Measurements from ENCODE around the gene GAPDHS. TPM values are rescaled to one million over a fixed set of nuclear protein-coding genes. Genes with fewer than 3 reads are reported as not detected.

GAPDHS gene
- total RNA-seq, 6 experiments from 2014 or later = not detected

DNA sequence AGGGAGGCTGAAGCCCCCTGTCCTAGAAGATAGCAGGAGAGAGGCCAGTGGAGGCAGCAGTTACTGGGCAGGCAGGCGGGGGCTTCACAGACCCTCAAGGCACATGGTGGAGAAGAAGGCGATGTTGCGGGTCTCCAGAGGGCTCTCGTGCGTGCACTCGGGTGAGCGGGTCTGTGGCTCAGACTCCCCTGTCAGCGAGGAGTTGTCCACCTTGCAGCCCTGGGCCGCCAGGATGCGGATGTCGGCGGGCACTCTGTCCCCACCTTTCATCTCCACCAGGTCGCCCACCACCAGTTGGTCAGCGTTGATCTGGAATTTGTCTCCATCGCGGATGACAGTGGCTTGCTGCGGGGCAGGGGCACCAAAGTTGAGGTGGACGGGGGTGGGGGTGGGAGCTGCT, 27.0 kb downstream of the GAPDHS start:
- peaks cover 47% of the 10 kb centered on the region for H3K27me3 Mint-ChIP-seq (ENCODE audit: insufficient read depth)
- no peak overlapping the region for H3K27ac Mint-ChIP-seq
- TF ChIP-seq, protein P1, sequence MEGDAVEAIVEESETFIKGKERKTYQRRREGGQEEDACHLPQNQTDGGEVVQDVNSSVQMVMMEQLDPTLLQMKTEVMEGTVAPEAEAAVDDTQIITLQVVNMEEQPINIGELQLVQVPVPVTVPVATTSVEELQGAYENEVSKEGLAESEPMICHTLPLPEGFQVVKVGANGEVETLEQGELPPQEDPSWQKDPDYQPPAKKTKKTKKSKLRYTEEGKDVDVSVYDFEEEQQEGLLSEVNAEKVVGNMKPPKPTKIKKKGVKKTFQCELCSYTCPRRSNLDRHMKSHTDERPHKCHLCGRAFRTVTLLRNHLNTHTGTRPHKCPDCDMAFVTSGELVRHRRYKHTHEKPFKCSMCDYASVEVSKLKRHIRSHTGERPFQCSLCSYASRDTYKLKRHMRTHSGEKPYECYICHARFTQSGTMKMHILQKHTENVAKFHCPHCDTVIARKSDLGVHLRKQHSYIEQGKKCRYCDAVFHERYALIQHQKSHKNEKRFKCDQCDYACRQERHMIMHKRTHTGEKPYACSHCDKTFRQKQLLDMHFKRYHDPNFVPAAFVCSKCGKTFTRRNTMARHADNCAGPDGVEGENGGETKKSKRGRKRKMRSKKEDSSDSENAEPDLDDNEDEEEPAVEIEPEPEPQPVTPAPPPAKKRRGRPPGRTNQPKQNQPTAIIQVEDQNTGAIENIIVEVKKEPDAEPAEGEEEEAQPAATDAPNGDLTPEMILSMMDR (IDR thresholded peaks at IDR 0.05) = no peak
- H3K4me1 Mint-ChIP-seq (ENCODE audit: low read depth) = no peaks in the 10 kb centered on the region
- no peaks in the 10 kb centered on the region for H3K9me3 Mint-ChIP-seq
- H3K4me3 Mint-ChIP-seq = no peak overlapping the region
- DNase-seq = no peak
- H3K36me3 Mint-ChIP-seq (ENCODE audit: low read depth) = no peaks in the 10 kb centered on the region

DNA sequence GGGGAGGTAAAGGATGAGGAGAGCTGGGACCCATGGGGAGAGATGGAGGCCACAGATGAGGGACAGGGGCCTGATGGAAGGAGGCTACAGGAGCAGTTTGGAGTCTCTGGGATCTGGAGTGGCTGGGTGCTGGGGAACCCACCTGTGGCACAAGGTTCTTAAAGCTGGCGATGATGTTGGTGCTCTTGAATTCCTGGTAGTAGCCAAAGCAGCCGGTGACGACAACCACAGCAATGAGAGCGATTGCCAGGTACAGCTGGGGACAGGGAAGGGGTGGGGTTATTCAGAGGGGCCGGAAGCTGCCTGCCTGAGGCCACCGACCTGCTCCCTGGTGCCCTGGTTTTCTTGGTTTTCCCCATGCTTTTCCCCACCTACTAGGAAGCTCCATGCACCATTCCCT, 27.4 kb downstream of the GAPDHS start:
- H3K9me3 Mint-ChIP-seq = no peaks in the 10 kb centered on the region

DNA sequence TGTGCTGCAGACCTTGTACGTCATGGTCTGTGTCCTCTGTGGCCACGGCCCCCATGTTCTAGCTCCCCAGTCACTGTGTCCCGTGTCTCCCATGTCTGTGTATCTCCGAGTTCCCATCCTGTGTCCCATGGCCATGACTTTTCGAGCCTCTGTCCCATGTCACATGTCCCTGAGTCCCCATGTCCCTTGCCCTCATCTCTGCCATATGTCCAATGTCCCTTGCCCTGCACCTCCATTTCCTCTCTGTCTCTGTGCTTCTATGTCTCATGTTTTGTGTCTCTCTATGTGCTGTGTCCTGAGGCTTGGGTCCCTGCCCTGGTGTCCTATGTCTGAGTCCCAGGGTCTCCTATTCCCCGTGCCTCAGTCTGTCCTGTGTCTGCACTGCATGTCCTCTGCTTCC, 28.2 kb downstream of the GAPDHS start:
- Mint-ChIP-seq H3K9me3 (no peaks in the 10 kb centered on the region), H3K27ac (no peak overlapping the region), H3K4me3 (no peak overlapping the region)

More for the DNA sequence above, 27.4 kb downstream of the GAPDHS start:
- TF ChIP-seq, protein P1 (IDR thresholded peaks at IDR 0.05) = no peak
- Mint-ChIP-seq H3K27ac (no peak overlapping the region), H3K4me1 (ENCODE audit: low read depth) (no peaks in the 10 kb centered on the region), H3K4me3 (no peak overlapping the region), H3K27me3 (ENCODE audit: insufficient read depth) (peaks cover 46% of the 10 kb centered on the region), H3K36me3 (ENCODE audit: low read depth) (no peaks in the 10 kb centered on the region)
- no peak for DNase-seq

DNA sequence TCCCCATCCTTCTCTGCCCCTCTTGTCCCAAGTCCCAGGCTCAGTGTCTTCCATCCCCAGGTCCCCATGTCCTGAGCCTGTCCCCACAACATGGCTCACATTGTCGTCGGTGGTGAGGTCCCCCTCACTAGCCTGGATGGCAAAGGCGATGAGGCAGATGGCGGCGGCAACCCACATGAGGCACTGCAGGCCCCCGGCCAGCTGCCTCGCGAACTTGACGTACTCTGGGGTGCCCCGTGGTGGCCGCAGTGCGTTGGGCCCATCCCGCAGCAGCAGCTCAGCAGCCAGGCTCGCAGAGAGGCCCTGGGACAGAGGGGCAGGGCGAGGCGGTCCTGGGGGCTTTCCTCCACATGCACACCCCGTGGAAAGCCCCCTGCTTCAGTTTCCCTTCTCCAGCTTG, 29.1 kb downstream of the GAPDHS start:
- DNase-seq = no peak
- Mint-ChIP-seq H3K4me1 (ENCODE audit: low read depth) (no peaks in the 10 kb centered on the region), H3K9me3 (no peaks in the 10 kb centered on the region), H3K4me3 (no peak overlapping the region), H3K27ac (no peak overlapping the region), H3K27me3 (ENCODE audit: insufficient read depth) (peaks cover 45% of the 10 kb centered on the region), H3K36me3 (ENCODE audit: low read depth) (no peaks in the 10 kb centered on the region)
- TF ChIP-seq, protein P1 (IDR thresholded peaks at IDR 0.05) = no peak

More for the DNA sequence above, 28.2 kb downstream of the GAPDHS start:
- H3K4me1 Mint-ChIP-seq (ENCODE audit: low read depth) = no peaks in the 10 kb centered on the region
- no peak for DNase-seq
- H3K36me3 Mint-ChIP-seq (ENCODE audit: low read depth) = no peaks in the 10 kb centered on the region
- H3K27me3 Mint-ChIP-seq (ENCODE audit: insufficient read depth) = peaks cover 45% of the 10 kb centered on the region
- TF ChIP-seq, protein P1 (IDR thresholded peaks at IDR 0.05) = no peak

DNA sequence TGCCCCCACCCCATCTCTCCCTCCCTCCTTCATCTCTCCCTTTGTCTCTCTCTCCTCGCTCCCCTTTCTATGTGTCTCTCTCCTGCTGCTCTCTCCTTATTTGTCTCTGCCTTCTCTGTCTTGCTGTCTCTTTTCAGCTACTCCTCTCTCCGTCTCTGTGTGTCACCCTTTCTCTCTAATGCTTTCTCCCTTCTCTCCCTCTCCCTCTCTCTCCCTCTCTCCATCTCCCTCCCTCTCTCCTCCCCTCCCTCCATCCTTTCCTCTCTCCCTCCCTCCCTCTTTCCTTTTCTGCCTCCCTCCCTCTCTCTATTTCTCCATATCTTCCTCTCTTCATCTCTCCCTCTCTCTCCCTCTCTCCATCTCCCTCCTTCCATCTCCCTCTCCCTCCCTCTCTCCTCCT, 29.5 kb downstream of the GAPDHS start:
- peaks cover 47% of the 10 kb centered on the region for H3K27me3 Mint-ChIP-seq (ENCODE audit: insufficient read depth)
- H3K9me3 Mint-ChIP-seq = no peaks in the 10 kb centered on the region
- no peak for DNase-seq
- TF ChIP-seq, protein P1 (IDR thresholded peaks at IDR 0.05) = no peak
- no peak overlapping the region for H3K27ac Mint-ChIP-seq
- H3K4me1 Mint-ChIP-seq (ENCODE audit: low read depth) = no peaks in the 10 kb centered on the region
- no peaks in the 10 kb centered on the region for H3K36me3 Mint-ChIP-seq (ENCODE audit: low read depth)
- no peak overlapping the region for H3K4me3 Mint-ChIP-seq

Measured in HFFc6 (cell line).